H9 (cell line): Measurements from ENCODE around the gene MRRF. TPM values are rescaled to one million over a fixed set of nuclear protein-coding genes. Genes with fewer than 3 reads are reported as not detected.
A peak's percentile ranks its signal among the peaks of the same experiment; 100 is the strongest.

Experiments used
- DNase-seq: peaks from one replicate; pipeline ENCODE4 v3.0.0-alpha.2; 2017
- H2AFZ ChIP-seq: one replicate; pipeline ENCODE4 v1.6.1; 2013; ENCODE audit warnings: mild to moderate bottlenecking, low read length, control low read depth, moderate library complexity
- H2AK5ac ChIP-seq: 2 replicates; pipeline ENCODE4 v1.6.1; 2013; ENCODE audit warnings: low read length, control low read depth, mixed read lengths; ENCODE audit not compliant: insufficient read length
- H2BK120ac ChIP-seq: one replicate; pipeline ENCODE4 v1.6.1; 2013; ENCODE audit warnings: low read depth, mild to moderate bottlenecking, low read length, control low read depth, inconsistent platforms; ENCODE audit not compliant: poor library complexity, severe bottlenecking
- H2BK12ac ChIP-seq: 2 replicates; pipeline ENCODE4 v1.6.1; 2013; ENCODE audit warnings: low read length, control low read depth, mixed read lengths, low read depth; ENCODE audit not compliant: insufficient read length
- H2BK15ac ChIP-seq: 2 replicates; pipeline ENCODE4 v1.6.1; 2013; ENCODE audit warnings: low read depth, low read length, control low read depth
- H2BK20ac ChIP-seq: one replicate; pipeline ENCODE4 v1.6.1; 2013; ENCODE audit warnings: low read depth, mild to moderate bottlenecking, low read length, control low read depth, inconsistent platforms; ENCODE audit not compliant: poor library complexity, severe bottlenecking
- H2BK5ac ChIP-seq: 2 replicates; pipeline ENCODE4 v1.6.1; 2013; ENCODE audit warnings: low read length, control low read depth, mixed read lengths; ENCODE audit not compliant: insufficient read length
- H3K14ac ChIP-seq: 2 replicates; pipeline ENCODE4 v1.6.1; 2013; ENCODE audit warnings: low read length, control low read depth; ENCODE audit not compliant: insufficient read depth
- H3K18ac ChIP-seq: 2 replicates; pipeline ENCODE4 v1.6.1; 2013; ENCODE audit warnings: low read depth, mild to moderate bottlenecking, mixed read lengths, low read length, control low read depth; ENCODE audit not compliant: insufficient read length
- H3K23ac ChIP-seq: 2 replicates; pipeline ENCODE4 v1.6.1; 2013; ENCODE audit warnings: low read length, control low read depth, mixed read lengths, low read depth; ENCODE audit not compliant: insufficient read length
- H3K23me2 ChIP-seq: 2 replicates; pipeline ENCODE4 v1.6.1; 2013; ENCODE audit warnings: low read depth, mild to moderate bottlenecking, mixed read lengths, low read length, control low read depth; ENCODE audit not compliant: insufficient read length, poor library complexity, severe bottlenecking
- H3K27ac ChIP-seq: 2 replicates; pipeline ENCODE4 v1.5.1; 2013; ENCODE audit warnings: low read length, control low read depth, mixed read lengths, low read depth; ENCODE audit not compliant: insufficient read length
- H3K27me3 ChIP-seq: 2 replicates; pipeline ENCODE4 v1.6.1; 2013; ENCODE audit warnings: low read length, control low read depth, inconsistent platforms; ENCODE audit not compliant: insufficient read depth
- H3K4ac ChIP-seq: 2 replicates; pipeline ENCODE4 v1.6.1; 2013; ENCODE audit warnings: low read depth, mild to moderate bottlenecking, control low read depth, inconsistent platforms, low read length, moderate library complexity
- H3K4me1 ChIP-seq: 2 replicates; pipeline ENCODE4 v1.6.1; 2013; ENCODE audit warnings: low read length, control low read depth, inconsistent platforms; ENCODE audit not compliant: insufficient read depth
- H3K4me2 ChIP-seq: 2 replicates; pipeline ENCODE4 v1.6.1; 2013; ENCODE audit warnings: low read length, control low read depth, mixed read lengths; ENCODE audit not compliant: insufficient read length, insufficient read depth
- H3K56ac ChIP-seq: 2 replicates; pipeline ENCODE4 v1.6.1; 2013; ENCODE audit warnings: low read depth, mild to moderate bottlenecking, mixed read lengths, low read length, control low read depth; ENCODE audit not compliant: insufficient read length
- H3K79me1 ChIP-seq: 2 replicates; pipeline ENCODE4 v1.6.1; 2013; ENCODE audit warnings: low read depth, mild to moderate bottlenecking, moderate library complexity, low read length, control low read depth, inconsistent platforms; ENCODE audit not compliant: insufficient read depth, poor library complexity, severe bottlenecking
- H3K79me2 ChIP-seq: 2 replicates; pipeline ENCODE4 v1.6.1; 2013; ENCODE audit warnings: low read length, control low read depth, inconsistent platforms; ENCODE audit not compliant: insufficient read depth
- H3K9ac ChIP-seq: 2 replicates; pipeline ENCODE4 v1.6.1; 2013; ENCODE audit warnings: low read length, control low read depth, mixed read lengths; ENCODE audit not compliant: insufficient read length; ENCODE audit errors: extremely low read depth
- H3K9me3 ChIP-seq: one replicate; pipeline ENCODE4 v1.6.1; 2013; ENCODE audit warnings: low read depth, low read length, inconsistent platforms; ENCODE audit not compliant: control insufficient read depth
- H3T11ph ChIP-seq: one replicate; pipeline ENCODE4 v1.6.1; 2013; ENCODE audit warnings: mild to moderate bottlenecking, low read length, control low read depth, inconsistent platforms
- H4K20me1 ChIP-seq: one replicate; pipeline ENCODE4 v1.6.1; 2013; ENCODE audit not compliant: control insufficient read depth, insufficient read length, insufficient read depth
- H4K5ac ChIP-seq: 2 replicates; pipeline ENCODE4 v1.6.1; 2013; ENCODE audit warnings: low read depth, mild to moderate bottlenecking, mixed read lengths, low read length, control low read depth; ENCODE audit not compliant: insufficient read length
- H4K8ac ChIP-seq: replicated peaks from 2 replicates; pipeline ENCODE4 v1.6.1; 2013; ENCODE audit warnings: low read length, control low read depth, mixed read lengths, low read depth; ENCODE audit not compliant: insufficient read length
- H4K91ac ChIP-seq: 2 replicates; pipeline ENCODE4 v1.6.1; 2013; ENCODE audit warnings: low read depth, mild to moderate bottlenecking, moderate library complexity, mixed read lengths, low read length, control low read depth; ENCODE audit not compliant: insufficient read length
- H3K27ac Mint-ChIP-seq, 3 experiments: 2 replicates in 2 of 3; 3 replicates in 1 of 3; pipeline ENCODE4 v1.8.0; 2020 to 2021; ENCODE audit warnings: mixed read lengths in 3 of 3, mild to moderate bottlenecking in 1 of 3, moderate library complexity in 1 of 3
- H3K27me3 Mint-ChIP-seq: 2 replicates; pipeline ENCODE4 v1.8.0; 2021; ENCODE audit warnings: low read depth, mild to moderate bottlenecking, moderate library complexity, mixed read lengths
- H3K36me3 Mint-ChIP-seq, 3 experiments: 2 replicates in 2 of 3; 3 replicates in 1 of 3; pipeline ENCODE4 v1.8.0; 2020 to 2021; ENCODE audit warnings: low read depth in 3 of 3, mixed read lengths in 3 of 3; ENCODE audit not compliant: insufficient read depth in 1 of 3
- H3K4me1 Mint-ChIP-seq, 2 experiments: 2 replicates each; pipeline ENCODE4 v1.8.0; 2020; ENCODE audit warnings: mixed read lengths in 2 of 2
- H3K4me3 Mint-ChIP-seq, 2 experiments: 2 replicates in 1 of 2; 3 replicates in 1 of 2; pipeline ENCODE4 v1.8.0; 2020 to 2021; ENCODE audit warnings: mild to moderate bottlenecking in 2 of 2, mixed read lengths in 2 of 2, moderate library complexity in 1 of 2
- H3K9me3 Mint-ChIP-seq, 2 experiments: 2 replicates in 1 of 2; 3 replicates in 1 of 2; pipeline ENCODE4 v1.8.0; 2020; ENCODE audit warnings: mild to moderate bottlenecking in 2 of 2, mixed read lengths in 2 of 2, moderate library complexity in 1 of 2
- WGBS: extraction: QIAGEN DNeasy Blood & Tissue Kit; methylation state at CpG from one replicate; pipeline ENCODE4 v1.1.7; 2013; ENCODE audit warnings: missing lambda C conversion rate, low lambda C conversion rate, mixed read lengths; ENCODE audit not compliant: insufficient read length; ENCODE audit errors: extremely low coverage; 5-methylcytosine and 5-hydroxymethylcytosine counted together
- total RNA-seq: library from RNA; stranded (reverse); gene quantifications from 2 replicates; pipeline ENCODE4 v1.2.1, GENCODE V29; 2021
- TF ChIP-seq, protein P1 (sequence below): fragments of 200-600 bp; sonication (generic); conservative IDR thresholded peaks from 3 replicates; pipeline ENCODE4 v1.8.0; 2021; ENCODE audit warnings: antibody characterized with exemption, mild to moderate bottlenecking

MRRF gene
- total RNA-seq, 1 experiment from 2014 or later, result 33.7 TPM

DNA sequence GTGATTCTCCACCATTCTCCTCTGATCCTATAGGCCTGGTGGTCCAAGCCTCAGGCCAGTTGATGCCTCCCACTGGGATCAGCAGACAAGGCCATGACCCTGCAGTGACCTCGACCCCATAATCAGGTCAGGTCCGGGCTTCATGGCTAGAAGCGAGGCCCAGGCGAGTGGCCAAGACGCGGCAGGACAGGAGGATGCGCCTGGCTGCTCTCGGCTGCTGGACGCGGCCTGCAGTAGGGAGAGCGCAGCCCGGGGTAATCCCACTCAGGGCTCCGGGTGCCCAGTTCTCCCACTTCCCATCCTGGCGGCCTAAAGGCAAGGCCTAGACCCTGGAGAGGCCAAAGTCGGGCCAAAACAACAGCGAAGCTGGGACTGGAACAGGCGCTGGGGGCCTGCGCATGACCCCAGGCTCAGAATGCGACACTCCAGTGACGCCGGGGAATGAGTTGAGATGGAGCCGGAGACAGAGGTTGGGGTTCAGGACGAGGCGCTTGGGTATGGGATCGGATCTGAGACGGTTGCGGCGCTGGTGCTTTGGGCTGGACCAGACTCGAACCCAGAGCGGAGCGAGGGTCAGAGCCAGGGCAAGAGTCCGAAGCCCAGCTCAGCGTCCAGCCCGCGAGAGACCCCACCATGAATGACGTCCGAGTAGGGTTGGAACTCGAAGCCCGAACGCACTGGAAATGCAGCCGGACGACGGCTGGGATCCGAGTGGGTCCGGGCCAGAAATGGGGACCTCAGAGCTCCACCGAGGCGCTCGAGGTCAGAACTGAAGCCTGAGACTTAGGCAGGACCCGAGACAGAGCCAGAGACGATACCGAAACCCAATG is 39.2 kb upstream of the MRRF start:
- Histone ChIP-seq H3T11ph (no peak overlapping the region), H2AFZ (no peak overlapping the region), H3K18ac (no peak overlapping the region), H3K9ac (no peak overlapping the region), H3K4me1 (peaks cover 3% of the 10 kb centered on the region; the same call in 1 of the 2 replicates), H3K14ac (no peak overlapping the region), H3K23ac (no peak overlapping the region), H3K9me3 (no peaks in the 10 kb centered on the region), H2BK15ac (no peak overlapping the region), H4K8ac (no peak overlapping the region), H4K20me1 (peaks cover 2% of the 10 kb centered on the region), H3K79me1 (no peaks in the 10 kb centered on the region), H2BK120ac (no peak overlapping the region), H2AK5ac (no peak overlapping the region), H3K79me2 (no peaks in the 10 kb centered on the region), H3K27ac (no peak overlapping the region), H4K91ac (no peak overlapping the region), H2BK5ac (no peak overlapping the region), H2BK20ac (no peak overlapping the region), H3K27me3 (peaks cover 93% of the 10 kb centered on the region), H4K5ac (no peak overlapping the region), H3K56ac (no peak overlapping the region), H2BK12ac (no peak overlapping the region), H3K4me2 (peak overlapping the region; percentile 36), H3K4ac (no peak overlapping the region), H3K23me2 (peaks cover 14% of the 10 kb centered on the region)
- WGBS, result no CpG with 5 or more reads among the region's 51 CpGs
- Mint-ChIP-seq H3K9me3 (peaks cover 4 to 5% of the 10 kb centered on the region in 2 experiments; a peak in 3 of 5 replicates), H3K4me3 (peak overlapping the region in 1 of 2 experiments; percentile 73; a peak in 3 of 5 replicates), H3K4me1 (peaks cover 21 to 43% of the 10 kb centered on the region in 2 experiments), H3K27me3 (peaks cover 81% of the 10 kb centered on the region), H3K36me3 (peaks cover 0 to 4% (median 1%) of the 10 kb centered on the region in 3 experiments; a peak in 4 of 7 replicates), H3K27ac (no peak overlapping the region; a peak in 1 of 7 replicates)
- TF ChIP-seq, protein P1, sequence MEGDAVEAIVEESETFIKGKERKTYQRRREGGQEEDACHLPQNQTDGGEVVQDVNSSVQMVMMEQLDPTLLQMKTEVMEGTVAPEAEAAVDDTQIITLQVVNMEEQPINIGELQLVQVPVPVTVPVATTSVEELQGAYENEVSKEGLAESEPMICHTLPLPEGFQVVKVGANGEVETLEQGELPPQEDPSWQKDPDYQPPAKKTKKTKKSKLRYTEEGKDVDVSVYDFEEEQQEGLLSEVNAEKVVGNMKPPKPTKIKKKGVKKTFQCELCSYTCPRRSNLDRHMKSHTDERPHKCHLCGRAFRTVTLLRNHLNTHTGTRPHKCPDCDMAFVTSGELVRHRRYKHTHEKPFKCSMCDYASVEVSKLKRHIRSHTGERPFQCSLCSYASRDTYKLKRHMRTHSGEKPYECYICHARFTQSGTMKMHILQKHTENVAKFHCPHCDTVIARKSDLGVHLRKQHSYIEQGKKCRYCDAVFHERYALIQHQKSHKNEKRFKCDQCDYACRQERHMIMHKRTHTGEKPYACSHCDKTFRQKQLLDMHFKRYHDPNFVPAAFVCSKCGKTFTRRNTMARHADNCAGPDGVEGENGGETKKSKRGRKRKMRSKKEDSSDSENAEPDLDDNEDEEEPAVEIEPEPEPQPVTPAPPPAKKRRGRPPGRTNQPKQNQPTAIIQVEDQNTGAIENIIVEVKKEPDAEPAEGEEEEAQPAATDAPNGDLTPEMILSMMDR, result no peak
- DNase-seq, result no peak
